Activated CD8-positive, alpha-beta T cell treated with anti-CD3 and anti-CD28 coated beads for 36 hours (primary cell): ENCODE measurements around the gene TLN1. TPM values are rescaled to one million over a fixed set of nuclear protein-coding genes. Genes with fewer than 3 reads are reported as not detected.

ENCODE experiments used
- ATAC-seq: fragments of 200-7000 bp; cut with Tn5 transposase; one replicate; pipeline ENCODE4 v1.10.0; 2021; ENCODE audit warnings: mild to moderate bottlenecking, moderate library complexity
- CTCF ChIA-PET: fragments of 350-600 bp; sonication (Branson Sonifier 250); formaldehyde crosslinking; loops from one replicate; lab custom pipeline; 2021; ENCODE audit warnings: antibody characterized with exemption; lab: Charles Lee
- POLR2A ChIA-PET: fragments of 350-600 bp; sonication (Branson Sonifier 250); formaldehyde crosslinking; loops from one replicate; lab custom pipeline; 2021; ENCODE audit warnings: antibody characterized with exemption; lab: Charles Lee
- DNase-seq: peaks from one replicate; pipeline ENCODE4 v3.0.0-alpha.2; 2020
- H3K27ac Mint-ChIP-seq: one replicate; pipeline ENCODE4 v1.8.0; 2021; ENCODE audit warnings: mild to moderate bottlenecking, mixed read lengths
- H3K27me3 Mint-ChIP-seq: one replicate; pipeline ENCODE4 v1.8.0; 2021; ENCODE audit warnings: mixed read lengths
- H3K36me3 Mint-ChIP-seq: one replicate; pipeline ENCODE4 v1.8.0; 2021; ENCODE audit warnings: low read depth, mixed read lengths
- H3K4me1 Mint-ChIP-seq: one replicate; pipeline ENCODE4 v1.8.0; 2021; ENCODE audit warnings: low read depth, mixed read lengths
- H3K4me3 Mint-ChIP-seq: one replicate; pipeline ENCODE4 v1.8.0; 2021; ENCODE audit warnings: mild to moderate bottlenecking, moderate library complexity, mixed read lengths
- H3K9me3 Mint-ChIP-seq: one replicate; pipeline ENCODE4 v1.8.0; 2021; ENCODE audit warnings: mixed read lengths
- CTCF ChIP-seq: fragments of 200-600 bp; IDR thresholded peaks from one replicate; pipeline ENCODE4 v1.8.0; 2022; ENCODE audit warnings: antibody characterized with exemption, mild to moderate bottlenecking
- intact Hi-C: fragments of 100-400 bp; cut with micrococcal nuclease; formaldehyde crosslinking; loops from one replicate; pipeline ENCODE4 v1.10.0; 2022
- total RNA-seq, 2 experiments: library from RNA; stranded (reverse); gene quantifications; one replicate each; pipeline ENCODE4 v1.2.3, GENCODE V29; 2021

Gene TLN1
- total RNA-seq, 2 experiments from 2014 or later, result 212 to 219 TPM

GRCh38 chr9:35710818-35711500, 21.0 kb downstream of the TLN1 start:
- TF ChIP-seq CTCF, result no peak
- no peak overlapping the region for H3K27ac Mint-ChIP-seq
- ATAC-seq (no peak), DNase-seq (no peak)
- intact Hi-C loops, result no loop called here
- H3K27me3 Mint-ChIP-seq, result no peaks in the 10 kb centered on the region
- CTCF ChIA-PET, result interaction anchor here (1.8 to 15.2 kb wide), 2 partner anchors 15 to 53 kb away, joined by 7 to 121 read pairs; partner anchors contain the start of genes CCDC107 and RMRP
- POLR2A ChIA-PET, result interaction anchor here (2.1 kb wide), 1 partner anchor 14 kb away, joined by 6 read pairs; no protein-coding TSS in a partner anchor
- peaks cover 55% of the 10 kb centered on the region for H3K36me3 Mint-ChIP-seq
- peaks cover 4% of the 10 kb centered on the region for H3K4me1 Mint-ChIP-seq
- H3K9me3 Mint-ChIP-seq, result no peaks in the 10 kb centered on the region
- no peak overlapping the region for H3K4me3 Mint-ChIP-seq

GRCh38 chr9:35708146-35708545, 23.8 kb downstream of the TLN1 start:
- Mint-ChIP-seq H3K4me3 (no peak overlapping the region), H3K27me3 (no peaks in the 10 kb centered on the region), H3K27ac (peak overlapping the region; percentile 3), H3K36me3 (peaks cover 58% of the 10 kb centered on the region), H3K9me3 (no peaks in the 10 kb centered on the region), H3K4me1 (peaks cover 4% of the 10 kb centered on the region)
- no peak for DNase-seq
- CTCF ChIA-PET, result interaction anchor here (0.9 to 15.2 kb wide), 2 partner anchors 12 to 16 kb away, joined by 3 to 121 read pairs; no protein-coding TSS in a partner anchor
- POLR2A ChIA-PET, result interaction anchor here (0.9 to 1.6 kb wide), 2 partner anchors 11 to 13 kb away, joined by 3 to 4 read pairs; no protein-coding TSS in a partner anchor
- intact Hi-C loops, result no loop called here
- TF ChIP-seq CTCF, result no peak
- no peak for ATAC-seq

- Mint-ChIP-seq H3K36me3 (peaks cover 60% of the 10 kb centered on the region), H3K4me1 (peaks cover under 1% of the 10 kb centered on the region), H3K27me3 (no peaks in the 10 kb centered on the region), H3K9me3 (no peaks in the 10 kb centered on the region), H3K4me3 (no peak overlapping the region), H3K27ac (no peak overlapping the region)
- no peak for DNase-seq
- no peak for TF ChIP-seq CTCF
- intact Hi-C loops, result no loop called here
- no peak for ATAC-seq
- POLR2A ChIA-PET, result no interaction called here
- CTCF ChIA-PET, result interaction anchor here (0.9 to 15.2 kb wide), 3 partner anchors 11 to 20 kb away, joined by 3 to 121 read pairs (median 4); no protein-coding TSS in a partner anchor
Observed at GRCh38 chr9:35706951-35707350, 25.0 kb downstream of the TLN1 start.

- no peak for DNase-seq
- Mint-ChIP-seq H3K4me3 (no peak overlapping the region), H3K27ac (peak overlapping the region; percentile 20), H3K27me3 (no peaks in the 10 kb centered on the region), H3K36me3 (peaks cover 54% of the 10 kb centered on the region), H3K4me1 (no peaks in the 10 kb centered on the region), H3K9me3 (no peaks in the 10 kb centered on the region)
- TF ChIP-seq CTCF, result no peak
- intact Hi-C loops, result no loop called here
- CTCF ChIA-PET, result interaction anchor here (0.8 to 15.2 kb wide), 2 partner anchors 10 to 95 kb away, joined by 3 to 121 read pairs; no protein-coding TSS in a partner anchor
- ATAC-seq, result no peak
- POLR2A ChIA-PET, result interaction anchor here (1.1 kb wide), 1 partner anchor 107 kb away, joined by 4 read pairs; no protein-coding TSS in a partner anchor
Observed at GRCh38 chr9:35705836-35706430, 26.1 kb downstream of the TLN1 start.
